Sigmoid colon (tissue), 4 donors: ENCODE data around the gene UBAP1L.

ENCODE experiments used
- CTCF ChIP-seq, 4 experiments: fragments of 450-650 bp in 3 of 4; fragments of 200-600 bp in 1 of 4; IDR thresholded peaks; one replicate each; pipeline ENCODE4 v1.5.1; 2016 to 2019; ENCODE audit warnings: antibody characterized with exemption in 4 of 4, mild to moderate bottlenecking in 3 of 4, moderate library complexity in 2 of 4
- EP300 ChIP-seq, 4 donors: sonication (generic); formaldehyde crosslinking; IDR thresholded peaks; one replicate each; pipeline ENCODE4 v1.6.1; 2017; ENCODE audit warnings: antibody characterized with exemption in 4 of 4
- POLR2A ChIP-seq, 2 donors: fragments of 450-650 bp; IDR thresholded peaks; one replicate each; pipeline ENCODE4 v1.6.1; 2016; ENCODE audit warnings: antibody characterized with exemption in 2 of 2, mild to moderate bottlenecking in 2 of 2, moderate library complexity in 2 of 2
- POLR2AphosphoS5 ChIP-seq, 4 donors: sonication (generic); formaldehyde crosslinking; IDR thresholded peaks; one replicate each; pipeline ENCODE4 v1.6.1; 2017; ENCODE audit warnings: antibody characterized with exemption in 4 of 4

- TF ChIP-seq CTCF (IDR thresholded peaks at IDR 0.05): no peak
- TF ChIP-seq POLR2A (IDR thresholded peaks at IDR 0.05): no peak
- TF ChIP-seq EP300 (IDR thresholded peaks at IDR 0.05): no peak
- no peak for TF ChIP-seq POLR2AphosphoS5 (IDR thresholded peaks at IDR 0.05)
Observed at GRCh38 chr15:65100442-65100841, 14.6 kb downstream of the UBAP1L start.
